Activated CD8-positive, alpha-beta memory T cell treated with anti-CD3 and anti-CD28 coated beads, Interleukin-2, amount 50 U/mL, for 24 hours (primary cell): ENCODE data around the gene LCE1F.

Experiments used
- DNase-seq: peaks from one replicate; pipeline ENCODE4 v3.0.0-alpha.2; 2020; ENCODE audit errors: extremely low read depth

The LCE1F gene

GRCh38 chr1:152774875-152775274 is at the start of gene LCE1F:
LCE1F (plus strand) TSS chr1:152775140; CDS start chr1:152776372, 1,232 bp downstream.
- DNase-seq, result no peak

- DNase-seq, result no peak
These were observed 49.7 kb upstream of the LCE1F start for GRCh38 chr1:152725261-152725660.

- DNase-seq, result no peak
These were observed 46.0 kb upstream of the LCE1F start for GRCh38 chr1:152728986-152729385.

- no peak for DNase-seq
These were observed 39.3 kb upstream of the LCE1F start for GRCh38 chr1:152735648-152736047.

GRCh38 chr1:152737997-152738396 is 36.9 kb upstream of the LCE1F start:
- no peak for DNase-seq

GRCh38 chr1:152739841-152740240 is 35.1 kb upstream of the LCE1F start:
- DNase-seq, result no peak

GRCh38 chr1:152741656-152742055 is 33.3 kb upstream of the LCE1F start:
- no peak for DNase-seq

- no peak for DNase-seq
These were observed 31.4 kb upstream of the LCE1F start for GRCh38 chr1:152743371-152744145.

- no peak for DNase-seq
These were observed 29.6 kb upstream of the LCE1F start for GRCh38 chr1:152745289-152745704.

GRCh38 chr1:152745765-152746444 is 29.0 kb upstream of the LCE1F start:
- no peak for DNase-seq

- DNase-seq, result no peak
These were observed 27.1 kb upstream of the LCE1F start for GRCh38 chr1:152747831-152748230.

GRCh38 chr1:152752225-152752624 is 22.7 kb upstream of the LCE1F start:
- DNase-seq, result no peak

- no peak for DNase-seq
These were observed 21.4 kb upstream of the LCE1F start for GRCh38 chr1:152753586-152753985.

- DNase-seq, result no peak
These were observed 18.1 kb upstream of the LCE1F start for GRCh38 chr1:152756872-152757271.

- DNase-seq, result no peak
These were observed 17.2 kb upstream of the LCE1F start, which contains the start of gene KPRP for GRCh38 chr1:152757747-152758146. KPRP (plus strand) TSS chr1:152758025; CDS start chr1:152759589, 1,564 bp downstream.

GRCh38 chr1:152758636-152759035 is 16.3 kb upstream of the LCE1F start:
- no peak for DNase-seq

- no peak for DNase-seq
These were observed 15.3 kb upstream of the LCE1F start for GRCh38 chr1:152759453-152760173.

GRCh38 chr1:152760551-152761190 is 14.3 kb upstream of the LCE1F start:
- no peak for DNase-seq

GRCh38 chr1:152761609-152762213 is 13.2 kb upstream of the LCE1F start:
- no peak for DNase-seq

- no peak for DNase-seq
These were observed 6.0 kb upstream of the LCE1F start for GRCh38 chr1:152768847-152769533.

- no peak for DNase-seq
These were observed 4.5 kb upstream of the LCE1F start for GRCh38 chr1:152770411-152770810.
